K562 (cell line): ENCODE data around the gene KLF5. TPM values are rescaled to one million over a fixed set of nuclear protein-coding genes. Genes with fewer than 3 reads are reported as not detected.

ENCODE experiments used
- ATAC-seq: fragments of 200-7000 bp; cut with Tn5 transposase; 3 replicates; pipeline ENCODE4 v1.9.1; 2020; ENCODE audit warnings: moderate library complexity
- BruUV-seq: library from RNA; stranded (reverse); fragments of 400-500 nt; replicated peaks from 2 replicates; lab custom pipeline; 2021; lab: Mats Ljungman, UMichigan
- CTCF ChIA-PET: fragments of 300-600 bp; formaldehyde crosslinking; extraction: SDS; loops from one replicate; lab custom pipeline; 2021; ENCODE audit warnings: low intra/inter-chr PET ratio; lab: Yijun Ruan, JAX
- POLR2A ChIA-PET: fragments of 300-600, 350-650 bp; sonication (Branson Sonifier 250); formaldehyde crosslinking; extraction: SDS; loops from one replicate; lab custom pipeline; 2021; ENCODE audit warnings: antibody characterized with exemption, inconsistent platforms; lab: Yijun Ruan, JAX
- DNase-seq, 4 experiments: peaks; one replicate each; pipeline versions ENCODE4 v3.0.0 to v3.0.0-alpha.2; 2011 to 2018; ENCODE audit warnings: low spot score in 3 of 4, mixed read lengths in 3 of 4; ENCODE audit errors: extremely low read depth in 1 of 4
- FAIRE-seq: peaks from 2 replicates; lab custom pipeline; 2011; peaks lifted over from hg19 to GRCh38; lab: Jason Lieb, UNC
- H2AFZ ChIP-seq: 2 replicates; pipeline ENCODE4 v1.6.0; 2011; ENCODE audit warnings: low read depth, low read length, control low read depth, inconsistent platforms
- H3K27ac ChIP-seq: fragments of 200-600 bp; 3 replicates; pipeline ENCODE4 v1.8.0; 2011; ENCODE audit warnings: low read depth, mild to moderate bottlenecking, control low read depth, inconsistent platforms, low read length, moderate library complexity, mixed read lengths; ENCODE audit errors: extremely low read depth
- H3K27me3 ChIP-seq, 2 experiments: fragments of 300-600 bp in 1 of 2; 2 replicates in 1 of 2; 3 replicates in 1 of 2; pipeline versions ENCODE4 v1.6.0 to v1.8.0; 2011; ENCODE audit warnings: inconsistent platforms in 2 of 2, low read length in 2 of 2, mild to moderate bottlenecking in 1 of 2, mixed read lengths in 1 of 2, moderate library complexity in 1 of 2; ENCODE audit not compliant: control insufficient read depth in 2 of 2, insufficient read depth in 2 of 2
- H3K36me3 ChIP-seq: fragments of 300-600 bp; 3 replicates; pipeline ENCODE4 v1.8.0; 2011; ENCODE audit warnings: mild to moderate bottlenecking, low read length, inconsistent platforms; ENCODE audit not compliant: control insufficient read depth, insufficient read depth
- H3K4me1 ChIP-seq, 2 experiments: fragments of 200-600 bp in 1 of 2; replicated peaks in 1 of 2; 2 replicates in 1 of 2; 3 replicates in 1 of 2; pipeline versions ENCODE4 v1.5.1 to v1.8.0; 2011; ENCODE audit warnings: inconsistent platforms in 2 of 2, low read length in 2 of 2, mild to moderate bottlenecking in 1 of 2, mixed read lengths in 1 of 2, moderate library complexity in 1 of 2; ENCODE audit not compliant: control insufficient read depth in 2 of 2, insufficient read depth in 2 of 2
- H3K4me2 ChIP-seq: 2 replicates; pipeline ENCODE4 v1.6.1; 2011; ENCODE audit warnings: low read length, control low read depth, inconsistent platforms, mixed read lengths; ENCODE audit not compliant: insufficient read depth
- H3K4me3 ChIP-seq: fragments of 200-600 bp; sonication (generic), shearing (Covaris generic); 2 replicates; pipeline ENCODE4 v1.5.1; 2016; ENCODE audit warnings: control low read depth, inconsistent platforms
- H3K79me2 ChIP-seq: fragments of 200-600 bp; 3 replicates; pipeline ENCODE4 v1.8.0; 2011; ENCODE audit warnings: low read length, inconsistent platforms; ENCODE audit not compliant: control insufficient read depth, insufficient read depth
- H3K9ac ChIP-seq, 2 experiments: 2 replicates each; pipeline versions ENCODE4 v1.6.0 to v1.6.1; 2011; ENCODE audit warnings: low read depth in 2 of 2, low read length in 2 of 2, control low read depth in 1 of 2, inconsistent platforms in 1 of 2, mild to moderate bottlenecking in 1 of 2, mixed read lengths in 1 of 2; ENCODE audit not compliant: insufficient read depth in 1 of 2
- H3K9me1 ChIP-seq: one replicate; pipeline ENCODE4 v1.6.0; 2011; ENCODE audit warnings: inconsistent platforms, mild to moderate bottlenecking, low read length, moderate library complexity; ENCODE audit not compliant: control insufficient read depth, insufficient read depth
- H3K9me3 ChIP-seq: replicated peaks from 2 replicates; pipeline ENCODE4 v1.5.1; 2011; ENCODE audit warnings: low read depth, low read length, inconsistent platforms; ENCODE audit not compliant: control insufficient read depth, insufficient read depth
- H4K20me1 ChIP-seq: replicated peaks from 2 replicates; pipeline ENCODE4 v1.6.1; 2011; ENCODE audit warnings: low read length, inconsistent platforms, mixed read lengths; ENCODE audit not compliant: control insufficient read depth, insufficient read depth
- NCOA1 ChIP-seq: fragments of 450-650 bp; IDR thresholded peaks from 2 replicates; pipeline ENCODE4 v1.6.1; 2016; ENCODE audit warnings: low read depth
- NR3C1 ChIP-seq: sonication (generic); formaldehyde crosslinking; IDR thresholded peaks from 2 replicates; pipeline ENCODE4 v1.8.1; 2022; ENCODE audit warnings: missing genetic modification reagents
- SMARCE1 ChIP-seq: fragments of 450-650 bp; IDR thresholded peaks from 2 replicates; pipeline ENCODE4 v1.7.1; 2016; ENCODE audit warnings: mild to moderate bottlenecking
- SRSF9 ChIP-seq: fragments of 200-400 bp; formaldehyde crosslinking; IDR thresholded peaks from 2 replicates; pipeline ENCODE4 v1.6.1; 2017; ENCODE audit warnings: low read depth, low read length, borderline replicate concordance
- ZNF316 ChIP-seq: fragments of 450-650 bp; IDR thresholded peaks from 2 replicates; pipeline ENCODE4 v1.6.1; 2016
- WGBS: fragments of 100-300 bp; shearing (Covaris generic); methylation state at CpG from one replicate; pipeline ENCODE4 v1.1.6; 2016; ENCODE audit warnings: low coverage, mixed read lengths; ENCODE audit not compliant: insufficient coverage; ENCODE audit errors: missing lambda C conversion rate; 5-methylcytosine and 5-hydroxymethylcytosine counted together
- in situ Hi-C: fragments of 300-500 bp; cut with MboI; formaldehyde crosslinking; loops from 4 replicates; pipeline ENCODE4 v1.15.0; 2018; ENCODE audit warnings: inconsistent platforms, mixed read lengths
- intact Hi-C: fragments of 100-400 bp; cut with micrococcal nuclease; formaldehyde crosslinking; loops from 2 replicates; pipeline ENCODE4 v1.14.2; 2022
- polyA plus RNA-seq, 8 experiments: library from polyadenylated mRNA; depleted of rRNA in 4 of 8; stranded (reverse) in 5 of 8; unstranded in 3 of 8; fragments of >200 nt; fragmentation: Nextera tagmentation in 2 of 8; fragmentation: Illumina TruSeq in 1 of 8; extraction: Ambion mirVana in 2 of 8; extraction: Trizol in 1 of 8; gene quantifications; 2 replicates each; pipeline versions ENCODE4 v1.2.1 to v1.2.3, GENCODE V29; 2011 to 2014; ENCODE audit warnings: inconsistent platforms in 1 of 8, missing spikeins in 1 of 8
- total RNA-seq, 7 experiments: library from RNA; depleted of rRNA in 6 of 7; stranded (reverse); fragments of >200 nt in 6 of 7; fragmentation: Illumina TruSeq in 2 of 7; extraction: Trizol in 2 of 7; gene quantifications; 2 replicates each; pipeline versions ENCODE4 v1.2.1 to v1.2.3, GENCODE V29; 2011 to 2021; ENCODE audit warnings: low replicate concordance in 1 of 7

The KLF5 gene
- total and polyA plus RNA-seq, 9 of the 15 experiments (the other 6 are each of a cell fraction or from before 2014, with no cell fraction given) = 0.17 to 1.0 (median 0.36) TPM

GRCh38 chr13:73015805-73016204 lies 43.0 kb upstream of the KLF5 start:
- WGBS = 100% methylated on average over 1 of the region's 1 CpG
- Histone ChIP-seq H3K27ac (no peak overlapping the region), H3K9me3 (no peaks in the 10 kb centered on the region), H3K27me3 (no peaks in the 10 kb centered on the region), H3K9ac (no peak overlapping the region), H3K4me2 (no peak overlapping the region), H3K79me2 (no peaks in the 10 kb centered on the region), H3K36me3 (no peaks in the 10 kb centered on the region), H3K4me1 (no peaks in the 10 kb centered on the region), H4K20me1 (no peaks in the 10 kb centered on the region), H3K9me1 (no peaks in the 10 kb centered on the region)
- in situ Hi-C loops (no loop called here), intact Hi-C loops (no loop called here)
- FAIRE-seq (no peak), DNase-seq (no peak), ATAC-seq (no peak)
- no TSS peak for BruUV-seq
- CTCF ChIA-PET = no interaction called here
- POLR2A ChIA-PET = no interaction called here
- TF ChIP-seq SRSF9 = no peak
- TF ChIP-seq ZNF316 = peak; percentile 75
- TF ChIP-seq, all 486 proteins: peak for 1
- Histone ChIP-seq H2AFZ (no peak overlapping the region), H3K4me3 (no peak overlapping the region)

- no peak overlapping the region for H3K27ac ChIP-seq
- TF ChIP-seq NCOA1 = no peak
- TF ChIP-seq NR3C1 (CRISPR knock-in tag) = no peak
- TF ChIP-seq SMARCE1 = no peak
- TF ChIP-seq, all 486 proteins: peak for 0
- Histone ChIP-seq H3K9me1 (no peaks in the 10 kb centered on the region), H3K27me3 (no peaks in the 10 kb centered on the region), H3K9ac (no peak overlapping the region), H3K4me2 (no peak overlapping the region), H2AFZ (no peak overlapping the region), H3K4me3 (no peak overlapping the region), H3K9me3 (no peaks in the 10 kb centered on the region), H3K4me1 (no peaks in the 10 kb centered on the region), H4K20me1 (no peaks in the 10 kb centered on the region), H3K36me3 (no peaks in the 10 kb centered on the region), H3K79me2 (no peaks in the 10 kb centered on the region)
- POLR2A ChIA-PET = no interaction called here
- BruUV-seq = no TSS peak
- intact Hi-C loops = no loop called here
- DNase-seq = no peak
- in situ Hi-C loops = no loop called here
- no peak for FAIRE-seq
- no CpG with 5 or more reads among the region's 1 CpG for WGBS
- no peak for ATAC-seq
- CTCF ChIA-PET = no interaction called here
These were observed 40.5 kb upstream of the KLF5 start for GRCh38 chr13:73018336-73018735.
